Measurements from ENCODE around the gene DERL2.

DNA sequence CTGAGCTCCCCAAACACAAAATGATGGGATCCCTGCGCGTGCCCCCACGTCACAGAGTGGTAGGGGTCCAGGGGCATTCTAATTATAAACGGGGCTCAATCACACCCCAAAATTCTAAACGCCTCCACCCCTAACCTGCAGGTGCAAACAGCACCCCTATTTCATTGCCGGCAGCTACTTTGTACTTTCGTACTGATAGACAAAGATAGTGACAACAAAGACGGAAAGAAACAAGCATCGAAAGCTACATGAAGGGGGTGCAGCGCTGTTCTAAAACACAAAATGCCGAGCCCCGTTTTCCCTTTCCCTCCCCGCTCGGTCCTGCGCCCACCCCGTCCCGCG, 14.2 kb upstream of the DERL2 start:
- no peak for TF ChIP-seq CTCF (IDR thresholded peaks at IDR 0.05; ENCODE audit: low read length)
- TF ChIP-seq EZH2 (optimal IDR thresholded peaks at IDR 0.05; ENCODE audit: low read depth, low read length), result no peak
